Prostate gland (tissue), 2 donors: Measurements from ENCODE around the gene CNTN5. TPM values are rescaled to one million over a fixed set of nuclear protein-coding genes. Genes with fewer than 3 reads are reported as not detected.
"Not testable (repeated sequence)": the region's sequence is repeated elsewhere in the genome, so short reads cannot be mapped to it uniquely, and the experiment has no call there.

Source experiments
- DNase-seq: peaks from one replicate; pipeline ENCODE4 v3.0.0-alpha.2; 2019; ENCODE audit warnings: low spot score
- H3K27ac ChIP-seq, 2 donors: fragments of 200-600 bp; sonication (generic); 2 replicates each; pipeline ENCODE4 v1.5.1; 2017 to 2019
- H3K27me3 ChIP-seq: fragments of 200-600 bp; sonication (generic); replicated peaks from 2 replicates; pipeline ENCODE4 v1.5.1; 2019; ENCODE audit not compliant: insufficient read depth
- H3K36me3 ChIP-seq, 2 donors: fragments of 200-600 bp; sonication (generic); 1 replicate in 1 of 2; 2 replicates in 1 of 2; pipeline versions ENCODE4 v1.5.1 to v1.8.1; 2017 to 2019
- H3K4me1 ChIP-seq: fragments of 200-600 bp; sonication (generic); replicated peaks from 2 replicates; pipeline ENCODE4 v1.5.1; 2019
- H3K4me3 ChIP-seq, 2 donors: fragments of 200-600 bp; sonication (generic); 2 replicates each; pipeline ENCODE4 v1.5.1; 2017 to 2019
- H3K9me3 ChIP-seq: fragments of 200-600 bp; sonication (generic); 2 replicates; pipeline ENCODE4 v1.5.1; 2017
- POLR2A ChIP-seq: fragments of 450-650 bp; IDR thresholded peaks from one replicate; pipeline ENCODE4 v1.6.1; 2016; ENCODE audit warnings: antibody characterized with exemption, mild to moderate bottlenecking
- POLR2AphosphoS5 ChIP-seq: sonication (generic); formaldehyde crosslinking; IDR thresholded peaks from one replicate; pipeline ENCODE4 v1.6.1; 2017; ENCODE audit warnings: antibody characterized with exemption
- WGBS: methylation state at CpG from one replicate; pipeline ENCODE4 v1.1.5; 2018; 5-methylcytosine and 5-hydroxymethylcytosine counted together
- intact Hi-C: fragments of 100-400 bp; cut with DNase I; formaldehyde crosslinking; loops from one replicate; pipeline ENCODE4 v1.14.2; 2022
- total RNA-seq, 2 donors: library from RNA; depleted of rRNA; stranded (reverse); fragments of >200 nt; gene quantifications; one replicate each; pipeline ENCODE4 v1.1.0, GENCODE V29; 2016
- TF ChIP-seq, protein P1 (sequence below), 4 experiments: fragments of 200-600 bp in 2 of 4; fragments of 450-650 bp in 2 of 4; sonication (generic) in 2 of 4; IDR thresholded peaks; 1 replicate in 3 of 4; 2 replicates in 1 of 4; pipeline ENCODE4 v1.5.1; 2016 to 2019; ENCODE audit warnings: antibody characterized with exemption in 4 of 4, mild to moderate bottlenecking in 2 of 4, moderate library complexity in 2 of 4

CNTN5 gene
- total RNA-seq, 2 donors from 2014 or later = 1.0 TPM; not detected in 1

DNA sequence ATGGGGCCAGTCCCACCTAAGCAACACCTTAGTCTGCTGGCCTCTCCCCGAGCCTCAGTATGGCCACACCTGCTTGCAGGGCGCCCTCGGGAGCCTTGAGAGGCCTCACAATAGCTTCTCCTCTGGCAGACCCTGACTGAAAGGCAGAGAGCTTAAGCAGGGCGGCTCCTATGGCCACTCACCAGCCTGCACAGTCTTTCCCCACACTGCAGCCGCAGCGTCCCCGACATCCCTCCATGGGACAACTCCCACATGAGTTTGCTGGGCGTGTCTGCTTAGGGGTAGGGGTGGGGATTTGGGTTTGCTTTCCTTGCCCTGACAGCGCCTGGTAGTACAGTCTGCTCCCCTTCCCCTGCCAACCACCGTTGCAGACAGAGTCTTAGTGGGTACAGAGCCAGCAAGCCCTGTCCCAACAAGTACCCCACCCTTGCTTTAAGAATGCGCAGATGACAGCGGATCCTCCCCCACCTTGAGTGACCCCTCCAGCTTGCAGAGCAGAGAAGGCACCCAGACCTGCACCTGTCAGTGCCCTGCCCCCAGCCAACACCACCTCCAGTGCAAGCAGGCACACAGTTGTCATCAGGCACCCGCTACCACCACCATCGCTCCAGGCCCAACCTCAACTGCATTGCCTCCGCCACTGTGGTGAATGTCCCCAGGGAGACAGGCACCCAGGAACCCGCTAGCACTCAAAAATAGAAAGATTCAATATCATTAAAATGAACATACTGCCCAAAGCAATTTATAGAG, 1252.5 kb downstream of the CNTN5 start:
- no peak for DNase-seq
- no peak overlapping the region for H3K4me3 ChIP-seq
- intact Hi-C loops = no loop called here
- no peaks in the 10 kb centered on the region for H3K9me3 ChIP-seq
- no peaks in the 10 kb centered on the region for H3K27me3 ChIP-seq
- no peak overlapping the region for H3K27ac ChIP-seq
- TF ChIP-seq POLR2A = no peak
- TF ChIP-seq, protein P1, sequence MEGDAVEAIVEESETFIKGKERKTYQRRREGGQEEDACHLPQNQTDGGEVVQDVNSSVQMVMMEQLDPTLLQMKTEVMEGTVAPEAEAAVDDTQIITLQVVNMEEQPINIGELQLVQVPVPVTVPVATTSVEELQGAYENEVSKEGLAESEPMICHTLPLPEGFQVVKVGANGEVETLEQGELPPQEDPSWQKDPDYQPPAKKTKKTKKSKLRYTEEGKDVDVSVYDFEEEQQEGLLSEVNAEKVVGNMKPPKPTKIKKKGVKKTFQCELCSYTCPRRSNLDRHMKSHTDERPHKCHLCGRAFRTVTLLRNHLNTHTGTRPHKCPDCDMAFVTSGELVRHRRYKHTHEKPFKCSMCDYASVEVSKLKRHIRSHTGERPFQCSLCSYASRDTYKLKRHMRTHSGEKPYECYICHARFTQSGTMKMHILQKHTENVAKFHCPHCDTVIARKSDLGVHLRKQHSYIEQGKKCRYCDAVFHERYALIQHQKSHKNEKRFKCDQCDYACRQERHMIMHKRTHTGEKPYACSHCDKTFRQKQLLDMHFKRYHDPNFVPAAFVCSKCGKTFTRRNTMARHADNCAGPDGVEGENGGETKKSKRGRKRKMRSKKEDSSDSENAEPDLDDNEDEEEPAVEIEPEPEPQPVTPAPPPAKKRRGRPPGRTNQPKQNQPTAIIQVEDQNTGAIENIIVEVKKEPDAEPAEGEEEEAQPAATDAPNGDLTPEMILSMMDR (IDR thresholded peaks at IDR 0.05) = no peak
- TF ChIP-seq POLR2AphosphoS5 = no peak
- 93% methylated on average over 16 of the region's 16 CpGs for WGBS
- no peaks in the 10 kb centered on the region for H3K36me3 ChIP-seq
- no peaks in the 10 kb centered on the region for H3K4me1 ChIP-seq

GRCh38 chr11:100274466-100274865, 1253.7 kb downstream of the CNTN5 start:
- 24% methylated on average over 4 of the region's 4 CpGs for WGBS
- H3K9me3 ChIP-seq, H3K27me3 ChIP-seq, H3K4me3 ChIP-seq, H3K4me1 ChIP-seq, H3K27ac ChIP-seq, H3K36me3 ChIP-seq, intact Hi-C loops, DNase-seq: not testable (repeated sequence)

DNA sequence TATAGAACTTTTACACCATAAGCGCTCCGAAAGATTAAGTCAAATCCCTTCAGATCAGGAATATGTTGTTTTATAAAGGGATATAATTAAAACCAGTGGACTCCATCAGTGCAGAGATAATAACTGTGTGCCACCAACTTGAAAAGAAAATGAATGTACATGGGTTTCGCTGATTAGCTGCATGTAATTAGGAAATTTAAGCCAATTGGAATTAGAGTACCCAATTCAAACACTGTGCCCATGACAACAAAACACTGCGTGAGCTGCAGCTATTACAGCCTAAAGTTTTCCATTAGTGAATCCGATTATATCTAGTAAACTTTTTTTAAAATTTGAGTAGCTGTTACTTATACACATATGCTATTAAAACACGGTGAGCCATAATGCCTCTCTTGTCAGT, 1274.0 kb downstream of the CNTN5 start:
- no peak overlapping the region for H3K4me3 ChIP-seq
- no peaks in the 10 kb centered on the region for H3K36me3 ChIP-seq
- no peak overlapping the region for H3K27ac ChIP-seq
- no peak for TF ChIP-seq POLR2AphosphoS5
- intact Hi-C loops = no loop called here
- H3K9me3 ChIP-seq = no peaks in the 10 kb centered on the region
- DNase-seq = no peak
- H3K27me3 ChIP-seq = no peaks in the 10 kb centered on the region
- WGBS = 73% methylated on average over 6 of the region's 6 CpGs
- H3K4me1 ChIP-seq = no peaks in the 10 kb centered on the region

DNA sequence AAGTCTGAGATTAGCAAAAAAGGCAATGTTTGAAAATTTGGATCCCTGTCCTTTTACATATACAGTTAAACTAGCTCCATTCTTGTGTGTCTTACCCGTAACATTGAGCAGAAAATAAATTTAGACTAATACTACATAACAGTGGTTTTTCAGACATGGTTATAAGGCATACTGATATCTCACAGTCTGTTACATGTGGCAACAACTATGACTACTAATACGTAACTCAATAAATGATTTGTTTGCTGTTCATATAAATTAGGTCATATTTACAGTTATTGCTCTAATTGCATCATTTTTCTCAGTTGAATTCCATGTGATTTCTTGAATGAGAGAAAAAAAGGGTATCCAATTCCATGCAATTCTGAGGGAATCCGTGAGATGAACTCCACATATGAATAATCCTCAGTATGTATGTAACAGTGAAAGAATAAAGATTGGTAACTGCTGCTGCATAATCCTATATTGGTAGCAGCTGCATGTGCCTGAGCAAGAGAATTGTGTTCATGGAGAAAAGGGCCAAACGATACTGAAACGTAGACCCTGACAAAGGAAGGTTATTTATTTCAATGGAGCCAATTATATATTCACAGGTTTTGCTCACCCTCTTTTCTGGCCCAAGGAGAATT, 1275.4 kb downstream of the CNTN5 start:
- no peak for TF ChIP-seq POLR2A
- TF ChIP-seq, protein P1 (IDR thresholded peaks at IDR 0.05) = no peak
- no peak for TF ChIP-seq POLR2AphosphoS5
- Histone ChIP-seq H3K27ac (no peak overlapping the region), H3K9me3 (no peaks in the 10 kb centered on the region), H3K4me3 (no peak overlapping the region), H3K36me3 (no peaks in the 10 kb centered on the region), H3K27me3 (no peaks in the 10 kb centered on the region), H3K4me1 (no peaks in the 10 kb centered on the region)
- DNase-seq = no peak
- intact Hi-C loops = no loop called here
- 66% methylated on average over 5 of the region's 5 CpGs for WGBS

DNA sequence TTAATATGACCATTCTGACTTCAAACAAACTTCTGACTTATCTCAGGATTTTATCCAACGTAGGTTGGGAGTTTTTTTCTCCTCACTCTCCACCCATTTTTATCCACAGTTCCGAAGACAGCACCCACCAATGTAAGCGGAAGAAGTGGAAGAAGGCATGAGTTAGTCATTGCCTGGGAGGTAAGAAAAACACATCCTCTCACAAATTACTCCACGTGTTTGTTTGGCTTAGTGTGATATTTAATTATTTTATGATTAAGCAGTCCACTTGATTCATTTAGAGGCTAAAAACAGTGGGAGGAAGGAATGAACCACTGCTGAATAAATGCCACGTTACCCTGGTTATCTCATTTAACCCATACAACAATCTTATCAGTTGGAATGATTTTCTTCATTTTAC, 1276.8 kb downstream of the CNTN5 start:
- TF ChIP-seq POLR2AphosphoS5 = no peak
- TF ChIP-seq POLR2A = no peak
- TF ChIP-seq, protein P1 (IDR thresholded peaks at IDR 0.05) = no peak

DNA sequence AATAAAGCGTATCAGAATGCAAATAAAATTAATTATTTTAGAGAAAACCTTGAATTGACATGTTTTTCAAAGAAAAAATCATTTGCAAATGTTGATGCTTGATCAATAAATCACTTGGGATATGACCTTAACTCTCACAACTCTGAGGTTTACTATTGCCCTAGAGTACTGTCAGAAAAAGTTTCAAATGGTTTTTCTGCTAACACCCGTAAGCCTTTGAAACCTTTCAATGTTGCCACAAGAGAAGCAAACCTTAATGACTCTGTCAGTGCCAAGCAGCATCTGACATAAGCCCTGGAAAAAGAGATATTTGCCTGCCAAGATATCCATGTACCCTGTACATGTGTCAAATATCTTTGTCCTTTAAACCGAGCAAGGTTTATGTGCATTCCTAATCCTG, 1282.1 kb downstream of the CNTN5 start:
- H3K4me1 ChIP-seq = no peaks in the 10 kb centered on the region
- 70% methylated on average over 3 of the region's 3 CpGs for WGBS
- DNase-seq = no peak
- no peak for TF ChIP-seq POLR2A
- TF ChIP-seq, protein P1 (IDR thresholded peaks at IDR 0.05) = no peak
- no peak for TF ChIP-seq POLR2AphosphoS5
- H3K9me3 ChIP-seq = no peaks in the 10 kb centered on the region
- H3K27ac ChIP-seq = no peak overlapping the region
- H3K4me3 ChIP-seq = no peak overlapping the region
- intact Hi-C loops = no loop called here
- H3K27me3 ChIP-seq = no peaks in the 10 kb centered on the region
- no peaks in the 10 kb centered on the region for H3K36me3 ChIP-seq

More for the DNA sequence above, 1276.8 kb downstream of the CNTN5 start:
- no peak overlapping the region for H3K27ac ChIP-seq
- no peaks in the 10 kb centered on the region for H3K4me1 ChIP-seq
- intact Hi-C loops = no loop called here
- H3K4me3 ChIP-seq = no peak overlapping the region
- no peak for DNase-seq
- no peaks in the 10 kb centered on the region for H3K36me3 ChIP-seq
- no peaks in the 10 kb centered on the region for H3K9me3 ChIP-seq
- H3K27me3 ChIP-seq = no peaks in the 10 kb centered on the region
- 71% methylated on average over 5 of the region's 5 CpGs for WGBS
